ENCODE data around the gene NOCT.

NOCT gene

DNA sequence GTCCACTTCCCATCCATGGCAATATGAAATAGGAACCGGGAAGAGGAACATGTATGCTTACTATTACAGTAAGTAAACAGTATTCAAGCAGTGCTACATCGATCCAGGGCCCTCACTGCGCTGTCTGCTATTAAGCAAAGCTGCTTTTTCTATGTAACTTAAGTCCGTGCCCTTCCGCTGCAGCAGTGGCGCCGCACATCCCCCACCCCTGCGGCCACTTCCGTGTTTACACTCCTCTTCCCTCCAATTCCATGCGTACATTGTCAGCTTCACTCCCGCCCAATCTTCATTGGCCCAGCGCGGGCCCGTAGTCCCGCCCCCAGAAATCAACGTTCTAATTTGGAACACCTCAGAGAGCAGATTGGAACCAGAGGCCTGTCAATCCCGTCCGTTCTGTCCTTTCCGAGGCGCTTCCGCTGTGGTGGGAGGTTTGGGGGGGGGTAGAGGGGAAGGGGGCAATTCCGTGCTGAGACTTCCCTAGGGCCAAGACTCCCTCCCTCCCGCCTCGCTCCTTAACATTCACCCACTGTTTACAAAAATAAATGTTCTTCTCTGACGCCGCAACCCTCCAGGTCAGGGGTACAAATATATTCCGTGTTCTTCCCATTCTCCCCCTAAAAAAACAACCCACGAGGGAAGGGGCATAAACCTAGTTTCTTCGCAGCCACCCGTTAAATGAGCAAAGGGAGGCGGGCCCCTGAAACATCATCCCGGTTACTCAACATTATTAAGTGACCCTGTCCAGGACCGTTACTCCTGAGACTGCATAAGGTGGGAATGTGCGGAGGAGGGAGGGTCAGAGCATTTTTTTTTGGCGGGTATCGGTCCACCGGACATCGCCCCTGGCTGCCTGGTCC, 67.4 kb downstream of the NOCT start (continued):
- TF ChIP-seq, protein P1, sequence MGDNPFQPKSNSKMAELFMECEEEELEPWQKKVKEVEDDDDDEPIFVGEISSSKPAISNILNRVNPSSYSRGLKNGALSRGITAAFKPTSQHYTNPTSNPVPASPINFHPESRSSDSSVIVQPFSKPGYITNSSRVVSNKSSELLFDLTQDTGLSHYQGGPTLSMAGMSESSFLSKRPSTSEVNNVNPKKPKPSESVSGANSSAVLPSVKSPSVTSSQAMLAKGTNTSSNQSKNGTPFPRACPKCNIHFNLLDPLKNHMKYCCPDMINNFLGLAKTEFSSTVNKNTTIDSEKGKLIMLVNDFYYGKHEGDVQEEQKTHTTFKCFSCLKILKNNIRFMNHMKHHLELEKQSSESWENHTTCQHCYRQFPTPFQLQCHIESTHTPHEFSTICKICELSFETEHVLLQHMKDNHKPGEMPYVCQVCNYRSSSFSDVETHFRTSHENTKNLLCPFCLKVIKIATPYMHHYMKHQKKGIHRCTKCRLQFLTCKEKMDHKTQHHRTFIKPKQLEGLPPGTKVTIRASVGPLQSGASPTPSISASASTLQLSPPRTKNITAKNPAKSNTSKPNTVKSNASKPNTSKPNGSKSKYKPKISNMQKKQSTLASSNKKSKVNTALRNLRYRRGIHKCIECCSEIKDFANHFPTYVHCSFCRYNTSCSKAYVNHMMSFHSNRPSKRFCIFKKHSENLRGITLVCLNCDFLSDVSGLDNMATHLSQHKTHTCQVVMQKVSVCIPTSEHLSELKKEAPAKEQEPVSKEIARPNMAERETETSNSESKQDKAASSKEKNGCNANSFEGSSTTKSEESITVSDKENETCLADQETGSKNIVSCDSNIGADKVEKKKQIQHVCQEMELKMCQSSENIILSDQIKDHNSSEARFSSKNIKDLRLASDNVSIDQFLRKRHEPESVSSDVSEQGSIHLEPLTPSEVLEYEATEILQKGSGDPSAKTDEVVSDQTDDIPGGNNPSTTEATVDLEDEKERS (tag by site-specific recombination; IDR thresholded peaks at IDR 0.05): no peak
- no peak for TF ChIP-seq ZNF174 (tag by site-specific recombination; IDR thresholded peaks at IDR 0.05)

DNA sequence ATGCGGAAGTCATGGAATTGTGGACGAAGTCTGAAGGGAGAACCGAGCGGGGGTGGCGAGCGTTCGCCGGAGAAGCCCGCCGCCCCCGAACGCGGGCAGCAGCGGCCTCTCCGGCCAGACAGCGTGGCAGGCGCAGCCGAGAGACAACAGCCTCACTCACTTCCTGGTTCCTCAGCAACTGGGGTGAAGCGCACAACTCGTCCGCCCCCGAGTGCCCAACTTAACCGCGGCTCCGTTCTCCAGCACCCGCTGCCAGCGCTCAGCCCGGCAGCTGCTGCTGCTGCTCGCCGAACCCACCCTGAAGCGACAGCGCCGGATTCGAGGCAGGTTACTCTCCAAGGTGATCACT, 68.0 kb downstream of the NOCT start:
- no peaks in the 10 kb centered on the region; the same call in 1 of the 2 replicates for H3K4me1 ChIP-seq (ENCODE audit: control insufficient read depth, insufficient read depth, low read length)
- peak overlapping the region; percentile 85 for H3K4me3 ChIP-seq (ENCODE audit: low read depth, low read length)
- no peaks in the 10 kb centered on the region for H3K9me3 ChIP-seq (ENCODE audit: control insufficient read depth, insufficient read depth, low read depth, low read length)
- CTCF ChIA-PET: no interaction called here
- peak overlapping the region; percentile 91 for H3K27ac ChIP-seq (ENCODE audit: extremely low read depth, low read depth, low read length)
- H3K36me3 ChIP-seq (ENCODE audit: control insufficient read depth in 2 of 2, insufficient read depth in 1 of 2, low read length in 2 of 2): no peaks in the 10 kb centered on the region
- POLR2A ChIA-PET: no interaction called here
- TF ChIP-seq, protein P2, sequence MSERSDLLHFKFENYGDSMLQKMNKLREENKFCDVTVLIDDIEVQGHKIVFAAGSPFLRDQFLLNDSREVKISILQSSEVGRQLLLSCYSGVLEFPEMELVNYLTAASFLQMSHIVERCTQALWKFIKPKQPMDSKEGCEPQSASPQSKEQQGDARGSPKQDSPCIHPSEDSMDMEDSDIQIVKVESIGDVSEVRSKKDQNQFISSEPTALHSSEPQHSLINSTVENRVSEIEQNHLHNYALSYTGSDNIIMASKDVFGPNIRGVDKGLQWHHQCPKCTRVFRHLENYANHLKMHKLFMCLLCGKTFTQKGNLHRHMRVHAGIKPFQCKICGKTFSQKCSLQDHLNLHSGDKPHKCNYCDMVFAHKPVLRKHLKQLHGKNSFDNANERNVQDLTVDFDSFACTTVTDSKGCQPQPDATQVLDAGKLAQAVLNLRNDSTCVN (tag by site-specific recombination; optimal IDR thresholded peaks at IDR 0.05): peak; percentile 67
- peak; percentile 6; the same call in 1 of the 2 replicates for TF ChIP-seq ZBTB7A (tag by site-specific recombination; IDR thresholded peaks at IDR 0.05; ENCODE audit: low read depth)
- TF ChIP-seq ZNF354C (tag by site-specific recombination; IDR thresholded peaks at IDR 0.05; ENCODE audit: borderline replicate concordance, low read depth): no peak
- TF ChIP-seq ZNF175 (tag by site-specific recombination; IDR thresholded peaks at IDR 0.05): no peak
- TF ChIP-seq EGR2 (tag by site-specific recombination; IDR thresholded peaks at IDR 0.05; ENCODE audit: low read depth): peak; percentile 44
- TF ChIP-seq, protein P3, sequence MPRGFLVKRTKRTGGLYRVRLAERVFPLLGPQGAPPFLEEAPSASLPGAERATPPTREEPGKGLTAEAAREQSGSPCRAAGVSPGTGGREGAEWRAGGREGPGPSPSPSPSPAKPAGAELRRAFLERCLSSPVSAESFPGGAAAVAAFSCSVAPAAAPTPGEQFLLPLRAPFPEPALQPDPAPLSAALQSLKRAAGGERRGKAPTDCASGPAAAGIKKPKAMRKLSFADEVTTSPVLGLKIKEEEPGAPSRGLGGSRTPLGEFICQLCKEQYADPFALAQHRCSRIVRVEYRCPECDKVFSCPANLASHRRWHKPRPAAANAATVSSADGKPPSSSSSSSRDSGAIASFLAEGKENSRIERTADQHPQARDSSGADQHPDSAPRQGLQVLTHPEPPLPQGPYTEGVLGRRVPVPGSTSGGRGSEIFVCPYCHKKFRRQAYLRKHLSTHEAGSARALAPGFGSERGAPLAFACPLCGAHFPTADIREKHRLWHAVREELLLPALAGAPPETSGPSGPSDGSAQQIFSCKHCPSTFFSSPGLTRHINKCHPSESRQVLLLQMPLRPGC (tag by site-specific recombination; IDR thresholded peaks at IDR 0.05): peak; percentile 9; the same call in 1 of the 2 replicates
- no peak for TF ChIP-seq YY1 (tag by site-specific recombination; IDR thresholded peaks at IDR 0.05)
- TF ChIP-seq GLI2 (tag by site-specific recombination; IDR thresholded peaks at IDR 0.05; ENCODE audit: borderline replicate concordance, low read depth): no peak
- peak; percentile 95 for TF ChIP-seq ZNF341 (tag by site-specific recombination; IDR thresholded peaks at IDR 0.05; ENCODE audit: low read depth)
- TF ChIP-seq, protein P4, sequence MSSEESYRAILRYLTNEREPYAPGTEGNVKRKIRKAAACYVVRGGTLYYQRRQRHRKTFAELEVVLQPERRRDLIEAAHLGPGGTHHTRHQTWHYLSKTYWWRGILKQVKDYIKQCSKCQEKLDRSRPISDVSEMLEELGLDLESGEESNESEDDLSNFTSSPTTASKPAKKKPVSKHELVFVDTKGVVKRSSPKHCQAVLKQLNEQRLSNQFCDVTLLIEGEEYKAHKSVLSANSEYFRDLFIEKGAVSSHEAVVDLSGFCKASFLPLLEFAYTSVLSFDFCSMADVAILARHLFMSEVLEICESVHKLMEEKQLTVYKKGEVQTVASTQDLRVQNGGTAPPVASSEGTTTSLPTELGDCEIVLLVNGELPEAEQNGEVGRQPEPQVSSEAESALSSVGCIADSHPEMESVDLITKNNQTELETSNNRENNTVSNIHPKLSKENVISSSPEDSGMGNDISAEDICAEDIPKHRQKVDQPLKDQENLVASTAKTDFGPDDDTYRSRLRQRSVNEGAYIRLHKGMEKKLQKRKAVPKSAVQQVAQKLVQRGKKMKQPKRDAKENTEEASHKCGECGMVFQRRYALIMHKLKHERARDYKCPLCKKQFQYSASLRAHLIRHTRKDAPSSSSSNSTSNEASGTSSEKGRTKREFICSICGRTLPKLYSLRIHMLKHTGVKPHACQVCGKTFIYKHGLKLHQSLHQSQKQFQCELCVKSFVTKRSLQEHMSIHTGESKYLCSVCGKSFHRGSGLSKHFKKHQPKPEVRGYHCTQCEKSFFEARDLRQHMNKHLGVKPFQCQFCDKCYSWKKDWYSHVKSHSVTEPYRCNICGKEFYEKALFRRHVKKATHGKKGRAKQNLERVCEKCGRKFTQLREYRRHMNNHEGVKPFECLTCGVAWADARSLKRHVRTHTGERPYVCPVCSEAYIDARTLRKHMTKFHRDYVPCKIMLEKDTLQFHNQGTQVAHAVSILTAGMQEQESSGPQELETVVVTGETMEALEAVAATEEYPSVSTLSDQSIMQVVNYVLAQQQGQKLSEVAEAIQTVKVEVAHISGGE (tag by site-specific recombination; conservative IDR thresholded peaks at IDR 0.05; ENCODE audit: low read depth): no peak
- TF ChIP-seq, protein P5, sequence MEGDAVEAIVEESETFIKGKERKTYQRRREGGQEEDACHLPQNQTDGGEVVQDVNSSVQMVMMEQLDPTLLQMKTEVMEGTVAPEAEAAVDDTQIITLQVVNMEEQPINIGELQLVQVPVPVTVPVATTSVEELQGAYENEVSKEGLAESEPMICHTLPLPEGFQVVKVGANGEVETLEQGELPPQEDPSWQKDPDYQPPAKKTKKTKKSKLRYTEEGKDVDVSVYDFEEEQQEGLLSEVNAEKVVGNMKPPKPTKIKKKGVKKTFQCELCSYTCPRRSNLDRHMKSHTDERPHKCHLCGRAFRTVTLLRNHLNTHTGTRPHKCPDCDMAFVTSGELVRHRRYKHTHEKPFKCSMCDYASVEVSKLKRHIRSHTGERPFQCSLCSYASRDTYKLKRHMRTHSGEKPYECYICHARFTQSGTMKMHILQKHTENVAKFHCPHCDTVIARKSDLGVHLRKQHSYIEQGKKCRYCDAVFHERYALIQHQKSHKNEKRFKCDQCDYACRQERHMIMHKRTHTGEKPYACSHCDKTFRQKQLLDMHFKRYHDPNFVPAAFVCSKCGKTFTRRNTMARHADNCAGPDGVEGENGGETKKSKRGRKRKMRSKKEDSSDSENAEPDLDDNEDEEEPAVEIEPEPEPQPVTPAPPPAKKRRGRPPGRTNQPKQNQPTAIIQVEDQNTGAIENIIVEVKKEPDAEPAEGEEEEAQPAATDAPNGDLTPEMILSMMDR (tag by site-specific recombination; IDR thresholded peaks at IDR 0.05): 0 out of 2 replicates have a peak, but pooled peaks have one; percentile 36
- TF ChIP-seq, protein P6, sequence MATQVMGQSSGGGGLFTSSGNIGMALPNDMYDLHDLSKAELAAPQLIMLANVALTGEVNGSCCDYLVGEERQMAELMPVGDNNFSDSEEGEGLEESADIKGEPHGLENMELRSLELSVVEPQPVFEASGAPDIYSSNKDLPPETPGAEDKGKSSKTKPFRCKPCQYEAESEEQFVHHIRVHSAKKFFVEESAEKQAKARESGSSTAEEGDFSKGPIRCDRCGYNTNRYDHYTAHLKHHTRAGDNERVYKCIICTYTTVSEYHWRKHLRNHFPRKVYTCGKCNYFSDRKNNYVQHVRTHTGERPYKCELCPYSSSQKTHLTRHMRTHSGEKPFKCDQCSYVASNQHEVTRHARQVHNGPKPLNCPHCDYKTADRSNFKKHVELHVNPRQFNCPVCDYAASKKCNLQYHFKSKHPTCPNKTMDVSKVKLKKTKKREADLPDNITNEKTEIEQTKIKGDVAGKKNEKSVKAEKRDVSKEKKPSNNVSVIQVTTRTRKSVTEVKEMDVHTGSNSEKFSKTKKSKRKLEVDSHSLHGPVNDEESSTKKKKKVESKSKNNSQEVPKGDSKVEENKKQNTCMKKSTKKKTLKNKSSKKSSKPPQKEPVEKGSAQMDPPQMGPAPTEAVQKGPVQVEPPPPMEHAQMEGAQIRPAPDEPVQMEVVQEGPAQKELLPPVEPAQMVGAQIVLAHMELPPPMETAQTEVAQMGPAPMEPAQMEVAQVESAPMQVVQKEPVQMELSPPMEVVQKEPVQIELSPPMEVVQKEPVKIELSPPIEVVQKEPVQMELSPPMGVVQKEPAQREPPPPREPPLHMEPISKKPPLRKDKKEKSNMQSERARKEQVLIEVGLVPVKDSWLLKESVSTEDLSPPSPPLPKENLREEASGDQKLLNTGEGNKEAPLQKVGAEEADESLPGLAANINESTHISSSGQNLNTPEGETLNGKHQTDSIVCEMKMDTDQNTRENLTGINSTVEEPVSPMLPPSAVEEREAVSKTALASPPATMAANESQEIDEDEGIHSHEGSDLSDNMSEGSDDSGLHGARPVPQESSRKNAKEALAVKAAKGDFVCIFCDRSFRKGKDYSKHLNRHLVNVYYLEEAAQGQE (tag by site-specific recombination; IDR thresholded peaks at IDR 0.05): peak; percentile 88; the same call in 1 of the 2 replicates
- TF ChIP-seq ZNF10 (tag by site-specific recombination; IDR thresholded peaks at IDR 0.05): 0 out of 2 replicates have a peak, but pooled peaks have one; percentile 7
- peak; percentile 94 for TF ChIP-seq ZBTB17 (tag by site-specific recombination; IDR thresholded peaks at IDR 0.05)
- no peak for TF ChIP-seq ZNF324 (tag by site-specific recombination; IDR thresholded peaks at IDR 0.05)
- TF ChIP-seq ZFHX2 (tag by site-specific recombination; conservative IDR thresholded peaks at IDR 0.05): peak; percentile 32; the same call in 1 of the 2 replicates
- no peak for TF ChIP-seq ZNF837 (tag by site-specific recombination; IDR thresholded peaks at IDR 0.05)
